Measurements from ENCODE around the gene RIMS4. TPM values are rescaled to one million over a fixed set of nuclear protein-coding genes. Genes with fewer than 3 reads are reported as not detected.

RIMS4 gene
- total and polyA plus RNA-seq, 12 donors: 0.04 to 0.42 (median 0.13) TPM; not detected in 5

DNA sequence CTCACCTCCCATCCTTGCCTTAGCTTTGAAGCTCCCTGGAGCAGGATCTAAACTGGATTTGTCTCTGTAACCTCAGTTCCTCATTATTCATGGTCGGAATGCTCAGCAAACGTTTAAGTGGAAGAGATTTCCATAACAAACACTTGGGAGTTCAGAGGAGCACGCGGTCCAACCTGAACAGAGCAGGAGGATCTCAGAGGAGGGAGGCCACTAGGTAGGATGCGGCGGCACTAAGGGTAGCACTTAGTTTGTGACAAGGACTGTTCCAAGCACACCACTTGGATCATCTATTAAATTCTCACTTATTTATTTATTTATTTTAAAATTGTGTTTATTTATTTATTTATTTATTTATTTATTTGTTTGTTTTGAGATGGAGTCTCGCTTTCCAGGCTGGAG lies 108.5 kb downstream of the RIMS4 start:
- Histone ChIP-seq H3K4me1 (peaks cover 21 to 56% (median 40%) of the 10 kb centered on the region in 9 donors), H3K36me3 (no peaks in the 10 kb centered on the region), H3K27ac (peak overlapping the region in 2 of 10 donors; percentile 82 to 83), H3K27me3 (no peaks in the 10 kb centered on the region), H3K4me3 (no peak overlapping the region), H3K9me3 (no peaks in the 10 kb centered on the region)
- no peak for ATAC-seq
- DNase-seq: no peak
- intact Hi-C loops (cut with DNase I): no loop called here
- WGBS, 2 donors: 89 to 92% methylated on average over 7 of the region's 7 CpGs
- TF ChIP-seq, protein P1, sequence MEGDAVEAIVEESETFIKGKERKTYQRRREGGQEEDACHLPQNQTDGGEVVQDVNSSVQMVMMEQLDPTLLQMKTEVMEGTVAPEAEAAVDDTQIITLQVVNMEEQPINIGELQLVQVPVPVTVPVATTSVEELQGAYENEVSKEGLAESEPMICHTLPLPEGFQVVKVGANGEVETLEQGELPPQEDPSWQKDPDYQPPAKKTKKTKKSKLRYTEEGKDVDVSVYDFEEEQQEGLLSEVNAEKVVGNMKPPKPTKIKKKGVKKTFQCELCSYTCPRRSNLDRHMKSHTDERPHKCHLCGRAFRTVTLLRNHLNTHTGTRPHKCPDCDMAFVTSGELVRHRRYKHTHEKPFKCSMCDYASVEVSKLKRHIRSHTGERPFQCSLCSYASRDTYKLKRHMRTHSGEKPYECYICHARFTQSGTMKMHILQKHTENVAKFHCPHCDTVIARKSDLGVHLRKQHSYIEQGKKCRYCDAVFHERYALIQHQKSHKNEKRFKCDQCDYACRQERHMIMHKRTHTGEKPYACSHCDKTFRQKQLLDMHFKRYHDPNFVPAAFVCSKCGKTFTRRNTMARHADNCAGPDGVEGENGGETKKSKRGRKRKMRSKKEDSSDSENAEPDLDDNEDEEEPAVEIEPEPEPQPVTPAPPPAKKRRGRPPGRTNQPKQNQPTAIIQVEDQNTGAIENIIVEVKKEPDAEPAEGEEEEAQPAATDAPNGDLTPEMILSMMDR (IDR thresholded peaks at IDR 0.05): no peak

Other genes with a start within 250 kb of the RIMS4 start
- 100 to 1,000 TPM; 155 to 342 (median 231) TPM for gene PKIG, start 228.0 kb downstream of the RIMS4 start, total RNA-seq
- gene PKIG, start 228.0 kb downstream of the RIMS4 start, polyA plus RNA-seq: 100 to 1,000 TPM; 180 to 196 TPM
- gene ADA, start 158.8 kb downstream of the RIMS4 start, total RNA-seq: 10 to 100 TPM in 1 of 10 donors, 1 to 10 TPM in 9; 1.6 to 18.3 (median 3.8) TPM
- gene ADA, start 158.8 kb downstream of the RIMS4 start, polyA plus RNA-seq: 10 to 100 TPM; 12.9 to 18.3 TPM
- gene CCN5, start 95.2 kb downstream of the RIMS4 start, total RNA-seq: 10 to 100 TPM in 7 of 10 donors, 1 to 10 TPM in 3; 4.3 to 47.6 (median 14.4) TPM
- 10 to 100 TPM; 14.1 to 87.2 TPM for gene CCN5, start 95.2 kb downstream of the RIMS4 start, polyA plus RNA-seq
- under 1 TPM; 0.13 to 0.82 (median 0.38) TPM for gene KCNK15, start 64.7 kb downstream of the RIMS4 start, total RNA-seq
- under 1 TPM; 0.22 to 0.54 TPM for gene KCNK15, start 64.7 kb downstream of the RIMS4 start, polyA plus RNA-seq
- 100 to 1,000 TPM in 8 of 10 donors, 10 to 100 TPM in 2; 89.1 to 130 (median 116) TPM for gene YWHAB, start 75.2 kb upstream of the RIMS4 start, total RNA-seq
- gene YWHAB, start 75.2 kb upstream of the RIMS4 start, polyA plus RNA-seq: 10 to 100 TPM; 37.9 to 96.7 TPM
- gene PABPC1L, start 99.5 kb upstream of the RIMS4 start, total RNA-seq: 1 to 10 TPM in 9 of 10 donors, under 1 TPM in 1; 0.89 to 3.4 (median 1.8) TPM
- 10 to 100 TPM in 1 of 2 donors, 1 to 10 TPM in 1; 2.6 to 14.3 TPM for gene PABPC1L, start 99.5 kb upstream of the RIMS4 start, polyA plus RNA-seq
- 10 to 100 TPM in 5 of 10 donors, 1 to 10 TPM in 5; 7.8 to 15.8 (median 10.3) TPM for gene TOMM34, start 149.9 kb upstream of the RIMS4 start, total RNA-seq
- 10 to 100 TPM in 1 of 2 donors, 1 to 10 TPM in 1; 3.4 to 21.2 TPM for gene TOMM34, start 149.9 kb upstream of the RIMS4 start, polyA plus RNA-seq
- gene STK4, start 156.0 kb upstream of the RIMS4 start, total RNA-seq: 10 to 100 TPM in 2 of 10 donors, 1 to 10 TPM in 8; 7.7 to 18.1 (median 8.2) TPM
- gene STK4, start 156.0 kb upstream of the RIMS4 start, polyA plus RNA-seq: 1 to 10 TPM; 3.7 to 4.8 TPM